SKM-1 (cell line): ENCODE results near the gene CHN2.
"Not testable (repeated sequence)": the region's sequence is repeated elsewhere in the genome, so short reads cannot be mapped to it uniquely, and the experiment has no call there.

Experiments
- DNase-seq: peaks from one replicate; lab custom pipeline; 2025; ENCODE audit not compliant: unreplicated experiment; lab: John Stamatoyannopoulos, UW

CHN2 gene

GRCh38 chr7:29255199-29255878, 60.8 kb downstream of the CHN2 start:
- DNase-seq, result no peak

GRCh38 chr7:29255906-29256692, 61.5 kb downstream of the CHN2 start:
- DNase-seq, result no peak

- no peak for DNase-seq
These were observed 62.1 kb downstream of the CHN2 start for GRCh38 chr7:29256693-29257002.

GRCh38 chr7:29258951-29259350, 64.4 kb downstream of the CHN2 start:
- DNase-seq, result no peak

GRCh38 chr7:29262191-29262917, 67.8 kb downstream of the CHN2 start:
- no peak for DNase-seq

GRCh38 chr7:29263601-29264207, 69.1 kb downstream of the CHN2 start:
- not testable (repeated sequence) for DNase-seq

- peak; percentile 9 for DNase-seq
These were observed 70.8 kb downstream of the CHN2 start for GRCh38 chr7:29265208-29265923.

GRCh38 chr7:29269935-29270334, 75.4 kb downstream of the CHN2 start:
- DNase-seq, result no peak

- DNase-seq, result peak; percentile 55
These were observed 76.2 kb downstream of the CHN2 start for GRCh38 chr7:29270594-29271318.

GRCh38 chr7:29271319-29271658, 76.7 kb downstream of the CHN2 start:
- no peak for DNase-seq

GRCh38 chr7:29272057-29272456, 77.5 kb downstream of the CHN2 start:
- no peak for DNase-seq

- DNase-seq, result no peak
These were observed 79.8 kb downstream of the CHN2 start for GRCh38 chr7:29274146-29275017.

- no peak for DNase-seq
These were observed 80.4 kb downstream of the CHN2 start for GRCh38 chr7:29275018-29275318.

GRCh38 chr7:29275493-29275892, 80.9 kb downstream of the CHN2 start:
- no peak for DNase-seq

- DNase-seq, result no peak
These were observed 81.6 kb downstream of the CHN2 start for GRCh38 chr7:29276199-29276598.

GRCh38 chr7:29276806-29277205, 82.2 kb downstream of the CHN2 start:
- no peak for DNase-seq

- no peak for DNase-seq
These were observed 83.1 kb downstream of the CHN2 start for GRCh38 chr7:29277436-29278215.

GRCh38 chr7:29278337-29279069, 83.9 kb downstream of the CHN2 start:
- no peak for DNase-seq
